DND-41 (cell line): ENCODE data around the gene SIRPA.

Experiments used
- ATAC-seq: fragments of 200-7000 bp; cut with Tn5 transposase; 3 replicates; pipeline ENCODE4 v1.9.1; 2021; ENCODE audit warnings: low read depth; ENCODE audit not compliant: insufficient read depth
- DNase-seq: peaks from one replicate; pipeline ENCODE4 v3.0.0-alpha.2; 2020
- H2AFZ ChIP-seq: 2 replicates; pipeline ENCODE4 v1.6.0; 2012; ENCODE audit warnings: low read depth, low read length
- H3K27ac ChIP-seq: 2 replicates; pipeline ENCODE4 v1.5.1; 2012; ENCODE audit warnings: low read length, inconsistent platforms
- H3K27me3 ChIP-seq: fragments of 200-600 bp; sonication (generic); 2 replicates; pipeline ENCODE4 v1.6.0; 2012; ENCODE audit warnings: low read length, mild to moderate bottlenecking, inconsistent platforms; ENCODE audit not compliant: insufficient read depth, poor library complexity
- H3K36me3 ChIP-seq: 2 replicates; pipeline ENCODE4 v1.5.1; 2012; ENCODE audit warnings: low read length, inconsistent platforms; ENCODE audit not compliant: insufficient read depth
- H3K4me1 ChIP-seq: 2 replicates; pipeline ENCODE4 v1.5.1; 2012; ENCODE audit warnings: mild to moderate bottlenecking, low read length; ENCODE audit not compliant: insufficient read depth
- H3K4me2 ChIP-seq: 2 replicates; pipeline ENCODE4 v1.6.0; 2012; ENCODE audit warnings: mild to moderate bottlenecking, moderate library complexity, low read length, inconsistent platforms; ENCODE audit not compliant: insufficient read depth
- H3K4me3 ChIP-seq, 2 experiments: fragments of 200-600 bp in 1 of 2; shearing (Covaris generic) in 1 of 2; 2 replicates each; pipeline ENCODE4 v1.5.1; 2012 to 2016; ENCODE audit warnings: inconsistent platforms in 2 of 2, low read length in 2 of 2, mild to moderate bottlenecking in 2 of 2, low read depth in 1 of 2, moderate library complexity in 1 of 2
- H3K79me2 ChIP-seq: 2 replicates; pipeline ENCODE4 v1.6.0; 2012; ENCODE audit warnings: low read length, inconsistent platforms; ENCODE audit not compliant: insufficient read depth
- H3K9ac ChIP-seq: 2 replicates; pipeline ENCODE4 v1.6.0; 2012; ENCODE audit warnings: low read depth, mild to moderate bottlenecking, inconsistent platforms, low read length, moderate library complexity
- H3K9me3 ChIP-seq: 2 replicates; pipeline ENCODE4 v1.5.1; 2012; ENCODE audit warnings: low read length, moderate library complexity, mild to moderate bottlenecking, inconsistent platforms; ENCODE audit not compliant: insufficient read depth, severe bottlenecking
- H4K20me1 ChIP-seq: 2 replicates; pipeline ENCODE4 v1.6.0; 2012; ENCODE audit warnings: low read length; ENCODE audit not compliant: insufficient read depth
- EZH2 ChIP-seq: IDR thresholded peaks from 3 replicates; pipeline ENCODE4 v1.6.1; 2012; ENCODE audit warnings: borderline replicate concordance, low read depth, mild to moderate bottlenecking, moderate library complexity, low read length, inconsistent platforms; ENCODE audit not compliant: severe bottlenecking
- TF ChIP-seq, protein P1 (sequence below): IDR thresholded peaks from 2 replicates; pipeline ENCODE4 v1.5.1; 2012; ENCODE audit warnings: borderline replicate concordance, low read length, moderate library complexity, mild to moderate bottlenecking; ENCODE audit not compliant: poor library complexity, severe bottlenecking; ENCODE audit errors: extremely low read depth

The SIRPA gene

DNA sequence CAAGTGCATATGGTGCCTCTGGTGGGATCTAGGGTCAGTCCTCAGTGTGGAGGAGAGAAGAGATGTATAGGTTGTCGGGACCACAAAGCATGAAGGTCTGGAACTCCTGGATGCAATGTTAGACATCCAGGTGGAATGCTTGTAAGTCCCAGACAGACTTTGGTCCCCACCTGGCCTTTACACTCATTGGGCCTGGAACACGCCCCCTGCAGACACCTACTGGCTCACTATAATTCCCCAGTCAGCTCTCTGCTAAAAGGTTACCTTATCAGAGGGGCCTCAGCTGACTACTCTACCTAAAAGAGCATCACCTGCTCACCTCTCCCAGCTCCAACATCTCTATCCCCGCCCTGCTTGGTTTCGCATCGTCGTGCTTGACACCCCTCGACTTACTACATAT, 41.7 kb upstream of the SIRPA start:
- Histone ChIP-seq H3K9ac (no peak overlapping the region), H4K20me1 (no peaks in the 10 kb centered on the region), H2AFZ (no peak overlapping the region), H3K27ac (no peak overlapping the region), H3K4me1 (peaks cover 18% of the 10 kb centered on the region), H3K79me2 (no peaks in the 10 kb centered on the region), H3K4me2 (no peak overlapping the region), H3K9me3 (no peaks in the 10 kb centered on the region), H3K4me3 (no peak overlapping the region), H3K27me3 (peaks cover 9% of the 10 kb centered on the region), H3K36me3 (no peaks in the 10 kb centered on the region)
- DNase-seq (no peak), ATAC-seq (no peak)
- TF ChIP-seq, protein P1, sequence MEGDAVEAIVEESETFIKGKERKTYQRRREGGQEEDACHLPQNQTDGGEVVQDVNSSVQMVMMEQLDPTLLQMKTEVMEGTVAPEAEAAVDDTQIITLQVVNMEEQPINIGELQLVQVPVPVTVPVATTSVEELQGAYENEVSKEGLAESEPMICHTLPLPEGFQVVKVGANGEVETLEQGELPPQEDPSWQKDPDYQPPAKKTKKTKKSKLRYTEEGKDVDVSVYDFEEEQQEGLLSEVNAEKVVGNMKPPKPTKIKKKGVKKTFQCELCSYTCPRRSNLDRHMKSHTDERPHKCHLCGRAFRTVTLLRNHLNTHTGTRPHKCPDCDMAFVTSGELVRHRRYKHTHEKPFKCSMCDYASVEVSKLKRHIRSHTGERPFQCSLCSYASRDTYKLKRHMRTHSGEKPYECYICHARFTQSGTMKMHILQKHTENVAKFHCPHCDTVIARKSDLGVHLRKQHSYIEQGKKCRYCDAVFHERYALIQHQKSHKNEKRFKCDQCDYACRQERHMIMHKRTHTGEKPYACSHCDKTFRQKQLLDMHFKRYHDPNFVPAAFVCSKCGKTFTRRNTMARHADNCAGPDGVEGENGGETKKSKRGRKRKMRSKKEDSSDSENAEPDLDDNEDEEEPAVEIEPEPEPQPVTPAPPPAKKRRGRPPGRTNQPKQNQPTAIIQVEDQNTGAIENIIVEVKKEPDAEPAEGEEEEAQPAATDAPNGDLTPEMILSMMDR: no peak
- no peak for TF ChIP-seq EZH2

DNA sequence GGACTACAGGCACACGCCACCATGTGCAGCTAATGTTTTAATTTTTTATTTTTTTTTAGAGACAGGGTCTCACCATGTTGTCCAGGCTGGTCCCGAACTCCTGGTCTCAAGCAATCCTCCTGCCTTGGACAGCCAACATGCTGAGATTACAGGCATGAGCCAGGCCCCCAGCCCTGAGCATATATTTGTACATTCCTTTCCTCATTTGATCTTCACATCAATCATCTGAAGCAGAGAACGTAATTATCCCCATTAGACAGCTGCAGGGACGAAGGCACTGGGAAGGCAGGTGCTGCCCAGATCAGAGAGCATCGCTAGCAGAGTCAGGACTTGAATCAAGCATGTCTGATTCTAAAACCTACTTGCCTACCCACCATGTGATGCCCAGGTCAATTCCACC, 41.0 kb upstream of the SIRPA start:
- ATAC-seq: no peak
- H3K4me2 ChIP-seq: no peak overlapping the region
- H3K27me3 ChIP-seq: peaks cover 9% of the 10 kb centered on the region
- H3K9me3 ChIP-seq: no peaks in the 10 kb centered on the region
- H3K36me3 ChIP-seq: no peaks in the 10 kb centered on the region
- H3K9ac ChIP-seq: no peak overlapping the region
- no peak for TF ChIP-seq EZH2
- TF ChIP-seq, protein P1: no peak
- H2AFZ ChIP-seq: no peak overlapping the region
- H3K4me3 ChIP-seq: no peak overlapping the region
- H4K20me1 ChIP-seq: no peaks in the 10 kb centered on the region
- H3K4me1 ChIP-seq: peaks cover 18% of the 10 kb centered on the region
- H3K79me2 ChIP-seq: no peaks in the 10 kb centered on the region
- DNase-seq: no peak
- no peak overlapping the region for H3K27ac ChIP-seq

DNA sequence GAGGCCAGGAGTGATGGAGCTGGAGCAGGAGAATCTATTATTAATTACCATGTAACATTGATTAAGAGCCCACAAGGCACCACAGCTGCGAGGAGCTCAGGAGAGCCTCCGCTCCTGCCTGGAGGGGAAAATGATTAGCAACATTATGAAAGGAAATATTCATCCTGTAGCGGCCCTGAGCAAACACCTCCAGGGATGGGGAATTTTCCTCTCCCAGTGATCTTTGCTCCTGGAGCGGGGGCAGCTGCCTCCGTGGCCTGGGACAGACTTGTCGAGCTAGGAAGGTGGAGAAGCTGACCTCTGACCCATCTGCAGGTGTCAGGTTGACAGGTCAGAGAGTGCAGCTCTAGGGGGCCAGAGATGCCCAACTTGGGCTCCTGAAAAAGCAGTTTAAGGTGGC, 40.1 kb upstream of the SIRPA start:
- Histone ChIP-seq H2AFZ (no peak overlapping the region), H3K4me3 (no peak overlapping the region)

More for the DNA sequence above, 40.1 kb upstream of the SIRPA start:
- Histone ChIP-seq H3K4me2 (no peak overlapping the region), H3K79me2 (no peaks in the 10 kb centered on the region), H3K36me3 (no peaks in the 10 kb centered on the region), H3K27me3 (peaks cover 9% of the 10 kb centered on the region), H3K27ac (no peak overlapping the region), H4K20me1 (no peaks in the 10 kb centered on the region), H3K4me1 (peaks cover 16% of the 10 kb centered on the region), H3K9me3 (no peaks in the 10 kb centered on the region), H3K9ac (no peak overlapping the region)
- no peak for DNase-seq
- no peak for ATAC-seq
- TF ChIP-seq EZH2: no peak
- TF ChIP-seq, protein P1: no peak
